ENCODE data around the gene HDAC3. TPM values are rescaled to one million over a fixed set of nuclear protein-coding genes. Genes with fewer than 3 reads are reported as not detected.
A peak's percentile ranks its signal among the peaks of the same experiment; 100 is the strongest.

HDAC3 gene
- total RNA-seq, 4 donors from 2014 or later = 31.2 to 55.6 (median 47.9) TPM

GRCh38 chr5:141623186-141623585 lies 13.5 kb downstream of the HDAC3 start:
- peak overlapping the region in 3 of 4 donors; percentile 45 to 55 (median 49) for H3K27ac ChIP-seq

GRCh38 chr5:141618804-141619554 lies 17.7 kb downstream of the HDAC3 start, which contains the start of gene DIAPH1:
Gene DIAPH1 (minus strand): TSS chr5:141619000. CDS start chr5:141618914, 86 bp downstream.
- no peaks in the 10 kb centered on the region for H3K9me3 ChIP-seq
- TF ChIP-seq, protein P1, sequence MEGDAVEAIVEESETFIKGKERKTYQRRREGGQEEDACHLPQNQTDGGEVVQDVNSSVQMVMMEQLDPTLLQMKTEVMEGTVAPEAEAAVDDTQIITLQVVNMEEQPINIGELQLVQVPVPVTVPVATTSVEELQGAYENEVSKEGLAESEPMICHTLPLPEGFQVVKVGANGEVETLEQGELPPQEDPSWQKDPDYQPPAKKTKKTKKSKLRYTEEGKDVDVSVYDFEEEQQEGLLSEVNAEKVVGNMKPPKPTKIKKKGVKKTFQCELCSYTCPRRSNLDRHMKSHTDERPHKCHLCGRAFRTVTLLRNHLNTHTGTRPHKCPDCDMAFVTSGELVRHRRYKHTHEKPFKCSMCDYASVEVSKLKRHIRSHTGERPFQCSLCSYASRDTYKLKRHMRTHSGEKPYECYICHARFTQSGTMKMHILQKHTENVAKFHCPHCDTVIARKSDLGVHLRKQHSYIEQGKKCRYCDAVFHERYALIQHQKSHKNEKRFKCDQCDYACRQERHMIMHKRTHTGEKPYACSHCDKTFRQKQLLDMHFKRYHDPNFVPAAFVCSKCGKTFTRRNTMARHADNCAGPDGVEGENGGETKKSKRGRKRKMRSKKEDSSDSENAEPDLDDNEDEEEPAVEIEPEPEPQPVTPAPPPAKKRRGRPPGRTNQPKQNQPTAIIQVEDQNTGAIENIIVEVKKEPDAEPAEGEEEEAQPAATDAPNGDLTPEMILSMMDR (IDR thresholded peaks at IDR 0.05) = peak; percentile 96 to 100 (median 99)
- peak; percentile 88 for TF ChIP-seq POLR2A (IDR thresholded peaks at IDR 0.05)
- peaks cover 0 to 34% (median 0%) of the 10 kb centered on the region in 3 donors for H3K36me3 ChIP-seq
- DNase-seq = peak; percentile 98 to 99 (median 99)
- H3K4me3 ChIP-seq = peak within 1 kb of the TSS; percentile 64 to 98 (median 80)
- peaks cover 0 to 23% (median 4%) of the 10 kb centered on the region in 4 donors for H3K4me1 ChIP-seq
- no peaks in the 10 kb centered on the region for H3K27me3 ChIP-seq
- peak within 1 kb of the TSS; percentile 93 to 98 (median 96) for H3K27ac ChIP-seq

More at GRCh38 chr5:141623186-141623585, 13.5 kb downstream of the HDAC3 start:
- no peak overlapping the region for H3K4me3 ChIP-seq
- TF ChIP-seq POLR2A (IDR thresholded peaks at IDR 0.05) = no peak
- TF ChIP-seq, protein P1 (IDR thresholded peaks at IDR 0.05) = no peak
- H3K4me1 ChIP-seq = no peaks in the 10 kb centered on the region
- H3K36me3 ChIP-seq = peaks cover 0 to 72% (median 0%) of the 10 kb centered on the region in 3 donors
- H3K27me3 ChIP-seq = no peaks in the 10 kb centered on the region
- peak in 2 of 3 donors; percentile 53 to 65 for DNase-seq
- H3K9me3 ChIP-seq = no peaks in the 10 kb centered on the region

DNA sequence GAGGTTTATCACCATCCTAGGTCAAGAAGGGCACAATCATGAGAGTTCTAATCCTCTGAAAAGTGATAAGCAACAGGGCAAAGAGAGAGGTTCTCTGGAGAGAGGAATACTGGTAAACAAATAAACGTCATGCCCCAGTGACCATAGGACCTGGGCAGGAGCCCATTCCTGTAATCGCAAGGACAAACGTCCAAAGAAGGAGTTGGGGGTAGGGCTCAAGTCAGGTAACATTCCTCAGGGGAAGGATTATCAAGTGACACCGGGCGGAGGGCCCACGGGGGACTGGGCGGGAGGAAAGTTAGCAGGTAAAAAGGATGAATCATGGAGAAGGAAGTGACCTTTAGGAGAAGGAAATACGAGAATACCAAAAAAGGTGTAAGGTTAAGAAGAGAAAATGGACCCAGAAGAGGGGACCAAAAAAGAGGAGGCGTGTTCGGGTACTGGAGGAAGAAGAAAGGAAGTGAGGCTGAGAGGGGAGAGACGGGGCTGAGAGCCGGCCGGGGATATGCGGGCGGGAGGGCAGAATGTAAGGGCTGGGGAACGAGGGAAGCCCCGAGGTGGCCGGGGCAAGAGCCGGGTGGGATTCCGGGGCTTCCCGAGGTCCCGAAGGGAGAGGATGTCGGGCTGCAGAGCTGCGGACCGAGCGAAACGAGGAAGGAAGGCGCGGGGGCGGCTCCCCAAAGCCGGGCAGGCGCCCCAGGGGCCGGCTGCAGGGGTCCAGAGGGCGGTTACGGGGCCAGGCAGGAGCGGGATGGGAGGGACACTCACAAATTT lies 18.4 kb downstream of the HDAC3 start:
- no peaks in the 10 kb centered on the region for H3K27me3 ChIP-seq
- H3K4me3 ChIP-seq = peak overlapping the region; percentile 64 to 98 (median 80)
- peak in 1 of 2 donors; percentile 33 for TF ChIP-seq POLR2A (IDR thresholded peaks at IDR 0.05)
- TF ChIP-seq, protein P1 (IDR thresholded peaks at IDR 0.05) = no peak
- peaks cover 0 to 30% (median 4%) of the 10 kb centered on the region in 4 donors for H3K4me1 ChIP-seq
- peaks cover 0 to 28% (median 0%) of the 10 kb centered on the region in 3 donors for H3K36me3 ChIP-seq
- peak overlapping the region; percentile 93 to 98 (median 96) for H3K27ac ChIP-seq
- peak; percentile 55 to 77 (median 76) for DNase-seq
- no peaks in the 10 kb centered on the region for H3K9me3 ChIP-seq

DNA sequence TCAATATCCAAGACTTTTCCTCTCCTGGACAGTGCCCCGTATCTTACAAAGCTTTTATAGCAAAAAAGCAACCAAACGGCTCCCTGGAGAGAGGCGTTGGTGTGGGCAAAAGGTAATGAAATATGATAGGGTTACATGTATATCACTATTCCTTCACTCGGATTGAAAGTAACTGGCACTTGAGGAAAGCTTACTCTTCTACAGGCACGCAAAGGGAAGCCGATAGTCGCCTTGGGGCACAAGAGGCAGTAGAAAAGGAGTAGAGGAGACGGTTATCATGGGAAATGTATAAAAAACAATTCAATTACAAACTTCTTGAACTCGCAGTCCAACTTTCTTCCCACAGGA lies 19.0 kb downstream of the HDAC3 start:
- H3K4me3 ChIP-seq = peak overlapping the region; percentile 64 to 98 (median 80)

GRCh38 chr5:141617128-141617527 lies 19.5 kb downstream of the HDAC3 start:
- peaks cover 0 to 17% (median 0%) of the 10 kb centered on the region in 3 donors for H3K36me3 ChIP-seq
- H3K27ac ChIP-seq = peak overlapping the region; percentile 93 to 98 (median 96)
- H3K4me1 ChIP-seq = peaks cover 0 to 30% (median 5%) of the 10 kb centered on the region in 4 donors
- no peak for DNase-seq
- no peaks in the 10 kb centered on the region for H3K27me3 ChIP-seq
- H3K9me3 ChIP-seq = no peaks in the 10 kb centered on the region
- H3K4me3 ChIP-seq = peak overlapping the region in 2 of 4 donors; percentile 80 to 81
- TF ChIP-seq POLR2A (IDR thresholded peaks at IDR 0.05) = no peak
- TF ChIP-seq, protein P1 (IDR thresholded peaks at IDR 0.05) = no peak

More for the DNA sequence above, 19.0 kb downstream of the HDAC3 start:
- Histone ChIP-seq H3K36me3 (peaks cover 0 to 22% (median 0%) of the 10 kb centered on the region in 3 donors), H3K4me1 (peaks cover 0 to 30% (median 5%) of the 10 kb centered on the region in 4 donors), H3K27ac (peak overlapping the region; percentile 93 to 98 (median 96)), H3K27me3 (no peaks in the 10 kb centered on the region), H3K9me3 (no peaks in the 10 kb centered on the region)
- TF ChIP-seq, protein P1 (IDR thresholded peaks at IDR 0.05) = no peak
- TF ChIP-seq POLR2A (IDR thresholded peaks at IDR 0.05) = no peak
- DNase-seq = peak in 1 of 3 donors; percentile 27
